NCI-H526 treated with DMSO at 0.1 percent for 48 hours (cell line): Measurements from ENCODE around the gene TTC7B.

Experiments used
- DNase-seq: peaks from one replicate; lab custom pipeline; 2025; lab: John Stamatoyannopoulos, UW

Gene TTC7B

DNA sequence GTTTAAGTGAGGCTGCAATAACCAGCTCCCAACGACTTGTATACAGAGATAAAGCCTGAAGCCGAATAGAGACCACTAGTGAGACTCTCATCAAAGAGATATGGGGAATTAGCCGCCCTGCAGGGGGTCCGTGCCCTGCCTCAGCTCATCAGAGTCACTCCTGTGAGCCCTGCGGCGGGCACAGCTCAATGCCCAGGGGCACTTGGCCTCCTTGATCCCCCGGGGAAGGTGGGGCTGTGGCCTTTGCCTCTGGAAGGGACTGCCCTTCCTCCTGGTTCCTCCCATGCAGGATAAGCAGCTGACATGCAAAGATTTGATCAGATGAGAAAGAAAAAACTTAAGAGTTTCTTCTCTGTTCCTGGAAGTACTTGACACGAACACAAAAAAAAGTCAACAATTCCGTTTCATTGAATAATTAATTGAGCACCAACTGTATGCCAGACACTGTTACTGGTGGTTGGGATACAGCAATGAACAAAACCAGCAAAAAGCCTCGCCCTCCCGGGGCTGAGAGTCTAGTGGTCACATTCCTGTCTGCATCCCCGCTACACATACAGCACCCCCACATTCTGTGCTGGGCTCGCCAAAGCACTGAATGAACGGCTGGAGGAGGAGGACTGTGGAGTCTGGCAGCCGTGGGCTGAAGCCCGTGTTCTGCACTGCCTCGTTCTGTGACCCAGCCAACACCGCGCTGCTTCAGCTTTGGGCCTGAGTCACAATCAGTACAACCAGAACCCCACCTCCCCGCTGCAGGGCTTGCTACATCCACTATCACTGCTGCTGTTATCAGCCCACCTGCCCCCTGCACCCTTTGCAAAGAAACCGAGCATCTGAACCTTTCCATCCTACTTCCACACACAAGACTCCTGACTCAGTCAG is 10.3 kb downstream of the TTC7B start:
- no peak for DNase-seq

- DNase-seq = no peak
Measured at GRCh38 chr14:90805084-90805391, 11.2 kb downstream of the TTC7B start.

DNA sequence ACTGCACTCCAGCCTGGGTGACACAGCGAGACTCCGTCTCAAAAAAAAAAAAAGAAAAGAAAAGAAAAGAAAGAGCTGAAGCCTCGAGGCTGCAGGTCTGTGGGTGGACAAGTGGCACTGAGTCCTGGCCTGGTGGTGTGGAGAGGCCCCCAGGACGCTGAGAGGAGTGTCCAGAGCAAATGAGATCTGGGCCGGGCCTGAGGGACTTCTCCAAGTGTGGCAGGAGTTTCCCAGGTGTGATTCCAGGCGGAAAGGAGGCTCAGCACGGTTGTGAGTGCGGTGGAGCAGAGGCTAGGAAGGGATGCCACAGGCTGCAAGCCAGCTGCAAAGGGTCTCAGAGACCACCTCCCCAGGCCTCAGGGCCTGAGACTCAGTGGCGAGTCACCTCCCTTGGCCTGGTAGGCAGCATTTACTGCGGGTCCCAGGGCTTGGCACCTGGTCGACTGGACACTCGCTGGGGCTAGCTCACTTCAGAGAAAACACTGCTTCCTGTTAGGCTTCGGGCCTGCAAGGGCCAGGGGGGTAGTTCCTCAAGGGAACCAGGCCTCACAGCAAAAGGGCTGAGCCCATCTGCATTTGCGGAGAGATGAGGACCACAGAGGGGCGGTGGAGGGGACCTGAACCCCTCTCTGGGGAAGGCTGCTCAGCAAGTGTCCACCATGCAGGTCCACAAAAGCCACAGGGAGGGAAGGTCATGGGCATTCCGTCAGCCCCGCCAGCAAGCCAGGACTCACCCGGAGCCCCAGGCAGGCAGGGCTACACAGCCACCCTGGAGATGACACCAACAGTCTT is 11.7 kb downstream of the TTC7B start:
- no peak for DNase-seq

- no peak for DNase-seq
Measured at GRCh38 chr14:90803249-90803648, 13.0 kb downstream of the TTC7B start.

- no peak for DNase-seq
Measured at GRCh38 chr14:90799420-90799819, 16.8 kb downstream of the TTC7B start.

- no peak for DNase-seq
Measured at GRCh38 chr14:90797919-90798318, 18.3 kb downstream of the TTC7B start.

DNA sequence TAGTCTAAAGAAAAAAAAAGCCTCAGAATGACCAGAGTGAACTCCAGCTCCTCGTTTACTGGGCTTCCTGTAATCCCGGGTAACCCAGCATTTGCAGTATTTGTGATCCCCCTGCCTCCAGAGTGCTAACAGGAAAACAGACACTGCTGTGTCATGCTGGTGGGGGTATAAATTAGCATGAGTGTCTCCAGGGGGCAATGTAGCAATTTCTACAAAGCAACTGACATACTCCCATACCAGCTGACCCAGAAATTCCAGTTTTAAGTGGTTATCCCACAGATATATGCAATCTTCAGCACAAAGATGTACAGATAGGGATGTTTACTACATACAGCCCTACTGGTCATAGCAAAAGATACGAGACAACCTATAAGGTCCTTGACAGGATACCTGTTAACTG is 18.8 kb downstream of the TTC7B start:
- no peak for DNase-seq

- DNase-seq = no peak
Measured at GRCh38 chr14:90796329-90796728, 19.9 kb downstream of the TTC7B start.

DNA sequence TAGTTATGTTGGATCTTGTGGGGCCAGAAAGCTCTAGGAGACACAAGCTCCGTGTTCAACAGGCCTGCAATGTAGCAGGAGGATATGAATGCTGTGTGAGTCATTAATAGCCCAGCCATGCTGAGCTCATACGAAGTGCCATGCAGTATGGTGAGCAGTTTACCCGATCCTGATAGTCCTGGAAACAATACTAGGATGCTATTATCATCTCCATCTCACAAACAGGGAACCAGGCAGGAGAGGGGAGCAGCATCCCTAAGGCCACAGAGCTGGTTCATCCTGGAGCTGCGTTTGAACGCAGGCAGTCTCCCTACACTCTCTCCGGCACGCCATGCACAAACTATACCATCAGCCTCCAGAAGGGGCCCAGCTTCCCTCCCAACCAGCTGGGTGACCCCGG is 20.5 kb downstream of the TTC7B start:
- DNase-seq = no peak

DNA sequence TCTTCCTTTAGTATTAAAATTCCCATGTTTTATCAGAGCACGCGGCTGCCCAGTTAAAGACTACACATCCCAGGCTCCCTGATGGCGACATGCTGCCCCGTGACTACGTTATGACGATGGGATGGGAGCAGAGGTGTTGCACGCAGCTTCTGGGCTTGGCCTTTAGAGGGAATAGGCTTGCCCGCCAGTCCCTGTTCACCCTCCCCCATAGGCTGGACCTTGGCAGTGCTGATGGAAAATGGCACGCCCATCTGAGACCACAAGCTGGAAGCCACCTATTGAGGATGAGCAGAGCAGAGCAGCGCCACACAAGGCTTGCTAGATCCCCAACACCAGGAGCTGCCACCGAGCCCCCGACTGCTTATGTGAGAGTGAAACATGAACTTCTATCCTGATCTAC is 24.7 kb downstream of the TTC7B start:
- no peak for DNase-seq

DNA sequence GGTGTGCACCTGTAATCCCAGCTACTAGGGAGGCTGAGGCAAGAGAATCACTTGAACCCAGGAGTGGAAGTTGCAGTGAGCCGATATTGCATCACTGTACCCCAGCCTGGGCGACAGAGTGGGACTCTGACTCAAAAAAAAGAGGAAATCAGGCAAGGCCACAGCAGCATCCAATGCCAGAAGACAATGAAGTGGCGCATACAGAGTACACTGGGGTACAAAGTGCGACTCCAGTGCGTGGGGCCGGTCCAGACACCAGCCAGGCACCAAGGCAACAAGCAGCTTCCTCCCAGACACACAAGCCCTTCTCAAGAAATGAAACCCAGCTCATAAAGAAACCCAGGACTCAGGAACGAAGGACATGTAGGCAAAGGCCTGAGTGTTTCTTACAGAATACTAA is 28.2 kb downstream of the TTC7B start:
- DNase-seq = no peak

DNA sequence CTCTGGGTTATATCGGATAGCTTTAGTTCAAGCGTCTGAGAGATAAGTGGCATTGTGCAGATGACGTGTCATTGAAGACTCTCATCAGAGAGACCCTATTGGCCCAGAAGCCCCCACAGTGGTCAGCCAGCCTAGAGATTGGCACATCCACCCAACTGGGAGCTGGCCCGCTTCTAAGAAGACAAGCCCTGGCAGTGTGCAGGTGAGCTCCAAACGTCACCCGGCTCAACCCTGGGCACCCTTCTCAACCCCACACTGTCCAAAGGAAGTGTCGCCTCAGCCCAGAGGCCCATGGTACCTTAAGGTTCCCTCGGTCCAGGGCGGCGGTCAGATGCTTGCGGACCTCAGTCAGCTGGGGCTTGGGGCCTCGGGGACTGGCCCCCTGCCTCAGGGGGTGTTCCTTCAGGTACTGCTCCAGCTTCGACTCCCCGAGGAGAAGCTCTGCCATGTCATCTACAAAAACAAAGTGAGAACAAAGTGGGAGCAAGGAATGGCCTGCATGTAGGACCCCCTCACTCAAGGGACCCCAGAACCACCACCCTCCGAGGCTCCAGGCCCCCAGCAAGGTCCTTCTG is 30.3 kb downstream of the TTC7B start:
- DNase-seq = no peak

GRCh38 chr14:90785471-90785870 is 30.8 kb downstream of the TTC7B start:
- DNase-seq = no peak

GRCh38 chr14:90784621-90785270 is 31.5 kb downstream of the TTC7B start:
- no peak for DNase-seq

GRCh38 chr14:90783344-90783743 is 32.9 kb downstream of the TTC7B start:
- DNase-seq = no peak

DNA sequence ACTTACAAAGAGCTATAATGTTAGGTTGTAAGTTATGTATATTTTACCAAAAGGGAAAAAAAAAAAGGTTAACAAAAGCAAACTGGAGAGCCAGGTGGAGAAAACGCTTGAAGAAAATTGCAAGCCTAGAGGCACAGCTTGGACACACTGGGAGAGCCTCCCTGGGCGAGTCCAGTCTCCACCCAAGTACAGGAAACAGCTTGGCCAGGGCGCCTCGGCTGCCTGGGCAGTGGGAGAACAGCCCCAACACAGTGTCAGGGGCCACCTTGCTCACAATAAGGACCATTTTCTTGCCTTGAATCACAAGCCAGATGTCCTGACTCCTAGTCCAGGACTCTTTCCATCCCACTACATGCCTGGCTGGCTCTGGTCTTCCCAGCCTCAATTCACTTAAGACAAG is 33.3 kb downstream of the TTC7B start:
- no peak for DNase-seq

- no peak for DNase-seq
Measured at GRCh38 chr14:90781876-90782275, 34.4 kb downstream of the TTC7B start.

DNA sequence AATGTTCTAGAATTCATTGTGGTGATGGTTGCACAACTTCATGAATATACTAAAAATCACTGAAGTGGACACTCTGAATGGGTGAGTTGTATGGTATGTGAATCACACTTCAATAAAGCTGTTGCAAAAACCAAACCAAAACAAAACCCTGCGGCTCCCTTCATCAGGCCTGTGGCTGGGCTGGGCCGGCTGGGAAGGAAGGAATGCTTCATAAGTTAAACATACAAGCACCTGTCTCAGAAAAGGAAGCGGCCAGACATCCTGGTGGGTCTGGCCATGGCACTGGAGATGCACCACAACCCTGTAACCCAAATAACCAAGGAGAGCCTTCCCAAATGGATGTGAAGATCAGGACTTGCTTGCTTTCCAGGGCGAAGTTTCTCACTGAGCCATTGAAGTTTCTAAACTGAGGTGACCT is 34.9 kb downstream of the TTC7B start:
- no peak for DNase-seq

DNA sequence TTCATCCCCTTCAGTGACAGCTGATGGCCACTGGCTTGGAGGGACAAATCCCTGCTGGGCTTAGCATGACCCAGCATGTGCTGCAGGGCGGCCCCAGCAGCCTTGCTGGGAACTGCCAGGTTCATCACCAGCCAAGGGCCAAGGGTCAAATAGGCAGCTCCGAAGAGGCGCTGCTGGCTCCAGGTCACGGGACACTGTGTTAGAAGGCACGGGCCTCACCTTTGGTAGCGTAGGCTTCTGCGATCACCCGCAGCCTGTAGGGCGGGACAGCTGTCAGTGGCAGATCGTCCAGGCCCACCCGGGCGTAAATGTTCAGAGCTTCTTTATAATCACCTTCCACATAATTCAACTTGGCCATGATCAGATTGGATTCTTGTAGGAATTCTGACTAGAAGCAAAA is 35.7 kb downstream of the TTC7B start:
- DNase-seq = no peak

GRCh38 chr14:90778571-90779255 is 37.5 kb downstream of the TTC7B start:
- DNase-seq = no peak

GRCh38 chr14:90777830-90778485 is 38.3 kb downstream of the TTC7B start:
- no peak for DNase-seq
